ENCODE results near the gene DLG5.

The DLG5 gene

DNA sequence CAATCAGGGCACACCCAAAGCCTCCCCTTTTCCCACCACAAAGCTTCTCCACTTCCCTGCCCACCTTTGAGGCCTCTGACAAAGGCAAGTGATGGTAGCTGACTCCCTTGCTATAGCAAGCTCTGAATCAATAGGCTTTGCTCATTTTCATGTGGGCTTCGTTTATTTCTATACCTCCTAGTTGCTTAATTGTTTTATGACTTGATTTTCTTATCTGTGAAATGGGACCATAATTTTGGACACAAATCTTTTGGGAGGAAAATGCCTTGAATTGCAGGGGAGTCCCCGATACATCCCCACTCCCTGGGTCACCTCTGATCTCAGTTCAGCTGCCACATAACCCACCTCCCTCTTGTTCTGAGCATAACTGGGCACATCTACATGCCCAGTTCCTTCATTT lies 13.7 kb upstream of the DLG5 start:
- DNase-seq (ENCODE audit: low read depth), result no peak
- no peak overlapping the region for H3K4me3 ChIP-seq (ENCODE audit: control insufficient read depth, low read depth, low read length)
- no peak for TF ChIP-seq CTCF (IDR thresholded peaks at IDR 0.05; ENCODE audit: control insufficient read depth, insufficient read depth, low read depth, low read length, missing control alignments)

- no peak for DNase-seq (ENCODE audit: low read depth)
Observed at GRCh38 chr10:77939561-77940001, 13.0 kb upstream of the DLG5 start.

DNA sequence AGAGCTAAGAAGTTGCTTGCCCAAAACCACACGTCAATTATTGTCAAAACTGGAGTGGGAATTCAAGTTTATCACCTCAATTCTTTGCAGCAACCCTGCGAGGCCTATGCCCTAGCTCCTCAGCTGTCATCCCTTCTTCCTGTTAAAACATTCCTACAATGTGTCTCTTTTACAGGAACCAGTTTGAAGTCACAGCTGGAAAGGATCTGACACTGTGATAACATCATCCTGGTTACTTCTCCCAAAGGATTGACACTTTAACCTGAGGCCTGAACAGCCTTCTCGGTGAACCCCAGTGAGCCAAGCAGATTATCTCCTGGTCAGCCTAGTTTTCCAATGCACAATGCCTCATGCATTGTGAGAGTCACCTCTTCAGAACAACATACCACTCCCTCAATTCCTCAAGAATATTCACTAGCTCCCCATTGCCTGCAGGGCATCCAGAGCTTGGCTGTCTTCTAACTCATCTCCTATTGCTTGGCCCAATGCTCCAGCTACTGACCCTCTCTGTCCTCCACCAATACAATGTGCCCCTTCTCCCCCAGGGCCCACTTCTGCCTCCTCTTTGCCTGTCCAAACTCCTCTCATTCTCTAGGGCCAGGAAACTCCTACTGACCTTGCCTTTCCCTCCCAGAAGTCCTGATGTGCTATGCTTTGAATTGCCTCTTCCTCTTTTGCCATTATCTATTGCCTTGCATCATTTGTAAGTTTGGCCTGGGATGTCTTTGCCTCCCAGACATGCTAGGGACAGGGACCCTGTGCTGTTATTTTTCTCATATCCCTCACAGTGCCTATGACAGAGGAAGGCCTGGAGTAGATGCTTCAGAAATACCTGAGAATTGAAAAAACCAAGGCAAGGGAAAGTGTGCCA lies 10.4 kb upstream of the DLG5 start:
- no peak for TF ChIP-seq CTCF (IDR thresholded peaks at IDR 0.05; ENCODE audit: control insufficient read depth, insufficient read depth, low read depth, low read length, missing control alignments)
- no peak overlapping the region for H3K4me3 ChIP-seq (ENCODE audit: control insufficient read depth, low read depth, low read length)
- DNase-seq (ENCODE audit: low read depth), result no peak

More at GRCh38 chr10:77939561-77940001, 13.0 kb upstream of the DLG5 start:
- TF ChIP-seq CTCF (IDR thresholded peaks at IDR 0.05; ENCODE audit: control insufficient read depth, insufficient read depth, low read depth, low read length, missing control alignments), result no peak
- no peak overlapping the region for H3K4me3 ChIP-seq (ENCODE audit: control insufficient read depth, low read depth, low read length)

- no peak overlapping the region for H3K4me3 ChIP-seq (ENCODE audit: control insufficient read depth, low read depth, low read length)
- TF ChIP-seq CTCF (IDR thresholded peaks at IDR 0.05; ENCODE audit: control insufficient read depth, insufficient read depth, low read depth, low read length, missing control alignments), result no peak
Observed at GRCh38 chr10:77932016-77932715, 5.6 kb upstream of the DLG5 start.

GRCh38 chr10:77927402-77928246 lies 1.1 kb upstream of the DLG5 start:
- DNase-seq (ENCODE audit: low read depth), result no peak
- peak overlapping the region; percentile 94 for H3K4me3 ChIP-seq (ENCODE audit: control insufficient read depth, low read depth, low read length)
- TF ChIP-seq CTCF (IDR thresholded peaks at IDR 0.05; ENCODE audit: control insufficient read depth, insufficient read depth, low read depth, low read length, missing control alignments), result no peak

More at GRCh38 chr10:77932016-77932715, 5.6 kb upstream of the DLG5 start:
- DNase-seq (ENCODE audit: low read depth), result no peak
